AG10803 (cell line): ENCODE data around the gene VIT.
A peak's percentile ranks its signal among the peaks of the same experiment; 100 is the strongest.
"Not testable (repeated sequence)": the region's sequence is repeated elsewhere in the genome, so short reads cannot be mapped to it uniquely, and the experiment has no call there.

Experiments
- DNase-seq: peaks from one replicate; pipeline ENCODE4 v3.0.0; 2010; ENCODE audit warnings: low read depth
- H3K4me3 ChIP-seq: 2 replicates; pipeline ENCODE4 v1.5.1; 2011; ENCODE audit warnings: mild to moderate bottlenecking, low read length, control low read depth
- CTCF ChIP-seq: conservative IDR thresholded peaks from 2 replicates; pipeline ENCODE4 v1.5.1; 2011; ENCODE audit warnings: mild to moderate bottlenecking, low read length, control low read depth, inconsistent platforms

Gene VIT

DNA sequence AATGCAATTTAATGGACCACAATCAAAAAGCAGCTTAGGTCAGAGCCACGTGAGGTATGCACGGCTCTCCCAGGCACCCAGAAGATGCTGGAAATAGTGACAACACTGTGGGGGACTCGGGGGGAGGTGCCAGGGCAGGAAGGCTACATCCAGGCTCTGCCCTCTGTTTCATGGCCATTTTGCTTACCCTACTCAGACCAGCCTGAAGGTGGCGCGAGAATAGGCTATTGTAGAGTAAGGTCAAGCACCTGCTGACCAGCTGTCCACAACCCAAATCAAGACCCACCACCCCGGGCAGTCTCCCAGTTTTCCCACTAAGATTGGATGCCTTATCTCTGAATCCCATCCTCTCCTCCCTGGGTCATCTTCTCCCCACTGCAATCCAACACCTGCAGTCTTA lies 115.7 kb downstream of the VIT start:
- DNase-seq: no peak
- 0 out of 2 replicates have a peak, but pooled peaks have one; percentile 3 for TF ChIP-seq CTCF

GRCh38 chr2:36818542-36818941 lies 122.0 kb downstream of the VIT start:
- H3K4me3 ChIP-seq: no peak overlapping the region
- no peak for DNase-seq
- no peak for TF ChIP-seq CTCF

More for the DNA sequence above, 115.7 kb downstream of the VIT start:
- no peak overlapping the region for H3K4me3 ChIP-seq

GRCh38 chr2:36819095-36819711 lies 122.7 kb downstream of the VIT start:
- no peak overlapping the region for H3K4me3 ChIP-seq
- DNase-seq: no peak
- TF ChIP-seq CTCF: no peak

- no peak overlapping the region for H3K4me3 ChIP-seq
- DNase-seq: no peak
- no peak for TF ChIP-seq CTCF
These were observed 124.6 kb downstream of the VIT start for GRCh38 chr2:36820942-36821605.

- TF ChIP-seq CTCF: no peak
- H3K4me3 ChIP-seq: no peak overlapping the region
- no peak for DNase-seq
These were observed 127.4 kb downstream of the VIT start for GRCh38 chr2:36823862-36824261.

DNA sequence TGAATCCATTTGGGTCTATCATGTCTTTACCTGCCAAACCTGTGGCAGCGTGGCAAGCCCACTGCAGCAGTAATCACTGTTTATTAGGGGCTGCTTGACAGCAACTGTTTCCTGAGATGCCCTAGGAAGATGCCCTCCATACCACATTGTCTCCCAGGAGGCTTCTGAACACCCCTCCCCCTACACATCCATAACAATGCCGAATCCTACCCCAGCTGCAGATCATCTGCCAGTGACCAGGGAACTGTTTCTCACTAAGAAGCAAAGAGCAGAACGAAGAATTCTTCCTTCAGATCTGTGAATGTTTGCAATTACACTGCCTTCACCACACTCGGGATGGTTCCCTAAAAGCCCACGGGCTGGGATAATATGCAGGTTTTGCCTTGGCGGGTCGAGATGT lies 127.8 kb downstream of the VIT start:
- no peak overlapping the region for H3K4me3 ChIP-seq
- TF ChIP-seq CTCF: no peak
- DNase-seq: no peak

- not testable (repeated sequence) for H3K4me3 ChIP-seq, DNase-seq
These were observed 128.2 kb downstream of the VIT start for GRCh38 chr2:36824683-36825082.
